WTC11 (cell line): ENCODE data around the gene PRKCB. TPM values are rescaled to one million over a fixed set of nuclear protein-coding genes. Genes with fewer than 3 reads are reported as not detected.
A peak's percentile ranks its signal among the peaks of the same experiment; 100 is the strongest.

Source experiments
- ATAC-seq: fragments of 200-7000 bp; cut with Tn5 transposase; 2 replicates; pipeline ENCODE4 v1.10.0; 2021; ENCODE audit warnings: mild to moderate bottlenecking, moderate library complexity
- CTCF ChIA-PET: fragments of 300-600 bp; sonication (Branson Sonifier 250); formaldehyde crosslinking; loops from one replicate; lab custom pipeline; 2021; ENCODE audit warnings: antibody characterized with exemption; lab: Charles Lee
- POLR2A ChIA-PET: fragments of 350-600 bp; sonication (Branson Sonifier 250); formaldehyde crosslinking; loops from one replicate; lab custom pipeline; 2021; ENCODE audit warnings: antibody characterized with exemption; lab: Charles Lee
- DNase-seq: peaks from one replicate; pipeline ENCODE4 v3.0.0; 2021; ENCODE audit warnings: low spot score
- H3K27ac Mint-ChIP-seq: 2 replicates; pipeline ENCODE4 v1.8.0; 2021; ENCODE audit warnings: mixed read lengths
- H3K27me3 Mint-ChIP-seq: 2 replicates; pipeline ENCODE4 v1.8.0; 2021; ENCODE audit warnings: low read depth, mild to moderate bottlenecking, moderate library complexity, mixed read lengths
- H3K36me3 Mint-ChIP-seq: 2 replicates; pipeline ENCODE4 v1.8.0; 2021; ENCODE audit warnings: mixed read lengths
- H3K4me1 Mint-ChIP-seq: 2 replicates; pipeline ENCODE4 v1.8.0; 2022; ENCODE audit warnings: mixed read lengths
- H3K4me3 Mint-ChIP-seq: 2 replicates; pipeline ENCODE4 v1.8.0; 2021; ENCODE audit warnings: mild to moderate bottlenecking, moderate library complexity, mixed read lengths
- H3K9me3 Mint-ChIP-seq: 2 replicates; pipeline ENCODE4 v1.8.0; 2021; ENCODE audit warnings: mixed read lengths
- CREB1 ChIP-seq: sonication (generic); formaldehyde crosslinking; IDR thresholded peaks from 2 replicates; pipeline ENCODE4 v1.8.0; 2023; ENCODE audit warnings: mild to moderate bottlenecking, missing genetic modification reagents
- EMX1 ChIP-seq: fragments of 250-450 bp; sonication (Bioruptor Pico); IDR thresholded peaks from 2 replicates; pipeline ENCODE4 v1.8.0; 2021; ENCODE audit warnings: mild to moderate bottlenecking
- ETV6 ChIP-seq: sonication (generic); formaldehyde crosslinking; IDR thresholded peaks from 2 replicates; pipeline ENCODE4 v1.8.1; 2022; ENCODE audit warnings: mild to moderate bottlenecking, missing genetic modification reagents
- GRHL2 ChIP-seq: fragments of 250-450 bp; sonication (Bioruptor Pico); IDR thresholded peaks from 2 replicates; pipeline ENCODE4 v1.8.0; 2022; ENCODE audit warnings: mild to moderate bottlenecking, moderate library complexity; ENCODE audit not compliant: insufficient replicate concordance, severe bottlenecking
- NFATC4 ChIP-seq: fragments of 250-450 bp; sonication (Bioruptor Pico); IDR thresholded peaks from 2 replicates; pipeline ENCODE4 v1.9.0; 2021; ENCODE audit warnings: mild to moderate bottlenecking
- NR3C1 ChIP-seq: sonication (generic); formaldehyde crosslinking; conservative IDR thresholded peaks from 2 replicates; pipeline ENCODE4 v1.8.1; 2023; ENCODE audit warnings: low read depth, mild to moderate bottlenecking, missing genetic modification reagents
- PREB ChIP-seq: sonication (generic); formaldehyde crosslinking; IDR thresholded peaks from 2 replicates; pipeline ENCODE4 v1.8.1; 2022; ENCODE audit warnings: mild to moderate bottlenecking, missing genetic modification reagents, moderate library complexity, borderline replicate concordance
- SMAD3 ChIP-seq: sonication (generic); formaldehyde crosslinking; IDR thresholded peaks from 2 replicates; pipeline ENCODE4 v1.8.0; 2022; ENCODE audit warnings: missing genetic modification reagents, mild to moderate bottlenecking, borderline replicate concordance
- SP1 ChIP-seq: sonication (generic); formaldehyde crosslinking; conservative IDR thresholded peaks from 2 replicates; pipeline ENCODE4 v1.8.1; 2022; ENCODE audit warnings: missing genetic modification reagents
- TCF7 ChIP-seq: sonication (generic); formaldehyde crosslinking; IDR thresholded peaks from 2 replicates; pipeline ENCODE4 v1.8.0; 2022; ENCODE audit warnings: mild to moderate bottlenecking, low read depth, missing genetic modification reagents, moderate library complexity
- TEAD1 ChIP-seq: sonication (generic); formaldehyde crosslinking; IDR thresholded peaks from 2 replicates; pipeline ENCODE4 v1.8.0; 2022; ENCODE audit warnings: mild to moderate bottlenecking, missing genetic modification reagents
- ZNF121 ChIP-seq: sonication (generic); formaldehyde crosslinking; IDR thresholded peaks from 2 replicates; pipeline ENCODE4 v1.8.0; 2023; ENCODE audit warnings: missing genetic modification reagents
- total RNA-seq: library from RNA; stranded (reverse); gene quantifications from 3 replicates; pipeline ENCODE4 v1.2.3, GENCODE V29; 2021
- TF ChIP-seq, protein P1 (sequence below): fragments of 250-450 bp; sonication (Bioruptor Pico); conservative IDR thresholded peaks from 2 replicates; pipeline ENCODE4 v1.9.0; 2021; ENCODE audit warnings: mild to moderate bottlenecking
- TF ChIP-seq, protein P2 (sequence below): sonication (generic); formaldehyde crosslinking; IDR thresholded peaks from 2 replicates; pipeline ENCODE4 v1.8.1; 2023; ENCODE audit warnings: mild to moderate bottlenecking, missing genetic modification reagents
- TF ChIP-seq, protein P3 (sequence below): fragments of 250-450 bp; sonication (Bioruptor Pico); IDR thresholded peaks from 2 replicates; pipeline ENCODE4 v1.9.0; 2021; ENCODE audit warnings: mild to moderate bottlenecking
- TF ChIP-seq, protein P4 (sequence below): fragments of 200-600 bp; IDR thresholded peaks from 2 replicates; pipeline ENCODE4 v1.8.0; 2022; ENCODE audit warnings: antibody characterized with exemption
- TF ChIP-seq, protein P5 (sequence below): sonication (generic); formaldehyde crosslinking; IDR thresholded peaks from 2 replicates; pipeline ENCODE4 v1.8.0; 2022; ENCODE audit warnings: mild to moderate bottlenecking, missing genetic modification reagents

The PRKCB gene
- total RNA-seq, 1 experiment from 2014 or later: 6.9 TPM

DNA sequence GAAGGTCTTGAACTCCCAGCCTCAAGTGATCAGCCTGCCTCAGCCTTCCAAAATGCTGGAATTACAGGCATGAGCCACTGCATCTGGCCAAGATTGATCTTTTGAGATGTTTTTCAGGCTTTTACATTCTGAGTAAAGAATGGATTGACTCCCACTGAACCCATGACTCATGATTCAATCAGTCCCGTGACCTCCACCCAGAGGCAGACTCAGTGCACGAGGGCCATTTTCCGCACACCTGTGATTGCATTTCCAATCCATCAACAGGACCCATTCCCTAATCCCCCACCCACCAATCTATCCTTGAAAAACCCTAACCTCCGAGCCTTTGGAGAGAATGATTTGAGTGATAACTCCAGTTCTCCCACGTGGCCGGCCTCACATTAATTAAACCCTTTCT, 40.4 kb upstream of the PRKCB start (continued):
- TF ChIP-seq, protein P1, sequence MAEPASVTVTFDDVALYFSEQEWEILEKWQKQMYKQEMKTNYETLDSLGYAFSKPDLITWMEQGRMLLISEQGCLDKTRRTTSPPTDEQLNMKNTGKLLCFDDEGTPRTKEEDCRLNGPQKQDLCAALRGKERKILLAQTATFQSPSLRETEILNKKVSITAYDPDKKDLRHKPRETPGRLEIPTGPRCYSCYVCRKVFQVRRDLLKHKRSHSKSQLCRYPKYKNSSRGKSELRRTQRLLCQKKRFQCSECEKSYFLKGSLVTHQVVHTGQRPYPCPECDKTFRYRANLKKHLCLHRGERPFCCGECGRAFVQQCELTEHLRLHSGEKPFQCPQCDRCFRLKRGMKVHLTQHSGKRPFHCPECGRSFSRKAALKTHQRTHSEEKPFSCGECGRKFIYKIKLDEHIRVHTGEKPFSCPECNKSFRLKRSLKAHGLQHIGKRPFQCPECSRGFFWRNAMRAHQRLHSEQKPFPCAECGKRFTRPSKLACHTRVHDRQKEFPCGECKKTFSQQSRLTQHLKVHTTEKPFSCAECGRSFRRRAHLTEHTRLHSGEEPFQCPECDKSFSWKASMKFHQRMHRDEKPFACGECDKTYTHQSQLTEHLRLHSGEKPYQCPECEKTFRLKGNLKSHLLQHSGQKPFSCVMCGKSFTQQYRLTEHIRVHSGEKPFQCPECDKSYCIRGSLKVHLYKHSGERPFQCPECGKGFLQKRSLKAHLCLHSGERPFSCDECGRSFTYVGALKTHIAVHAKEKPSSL (CRISPR knock-in tag): no peak
- no peak for TF ChIP-seq SP1 (CRISPR knock-in tag)
- TF ChIP-seq NR3C1 (CRISPR knock-in tag): no peak
- no peak for TF ChIP-seq SMAD3 (CRISPR knock-in tag)
- no peak for TF ChIP-seq CREB1 (CRISPR knock-in tag)
- no peak for TF ChIP-seq TEAD1 (CRISPR knock-in tag)
- TF ChIP-seq PREB (CRISPR knock-in tag): no peak
- TF ChIP-seq ETV6 (CRISPR knock-in tag): no peak
- no peak for TF ChIP-seq NFATC4 (CRISPR knock-in tag)

DNA sequence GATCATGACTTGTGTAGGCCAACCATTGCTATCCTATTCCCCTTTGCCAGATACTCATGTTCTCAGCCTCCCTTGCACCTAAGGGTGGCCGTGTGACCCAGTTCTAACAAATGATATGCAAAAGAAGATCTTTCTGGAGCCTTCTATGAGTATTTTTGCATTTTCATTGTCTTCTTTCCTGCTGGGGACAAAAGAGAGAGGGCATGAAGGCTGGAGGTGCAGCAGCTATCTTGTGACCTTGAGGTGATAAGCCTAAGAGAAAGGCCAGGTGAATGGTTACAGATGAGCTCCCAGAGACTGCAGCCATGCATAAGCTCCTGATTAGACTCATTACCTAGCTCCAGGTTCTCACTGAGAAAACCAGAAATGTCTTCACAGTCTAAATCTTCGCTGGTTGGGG, 38.8 kb upstream of the PRKCB start:
- ATAC-seq (no peak), DNase-seq (no peak)
- H3K27ac Mint-ChIP-seq: no peak overlapping the region
- H3K4me3 Mint-ChIP-seq: no peak overlapping the region
- ChIA-PET POLR2A (no interaction called here), CTCF (interaction anchor here (1.1 to 2.2 kb wide), 3 partner anchors 9 to 240 kb away, joined by 5 to 17 read pairs (median 6); no protein-coding TSS in a partner anchor)
- H3K4me1 Mint-ChIP-seq: peaks cover 19% of the 10 kb centered on the region
- H3K36me3 Mint-ChIP-seq: no peaks in the 10 kb centered on the region; the same call in 1 of the 2 replicates
- peaks cover 17% of the 10 kb centered on the region for H3K27me3 Mint-ChIP-seq
- TF ChIP-seq NR3C1 (CRISPR knock-in tag): no peak
- no peak for TF ChIP-seq TCF7 (CRISPR knock-in tag)
- TF ChIP-seq, protein P2, sequence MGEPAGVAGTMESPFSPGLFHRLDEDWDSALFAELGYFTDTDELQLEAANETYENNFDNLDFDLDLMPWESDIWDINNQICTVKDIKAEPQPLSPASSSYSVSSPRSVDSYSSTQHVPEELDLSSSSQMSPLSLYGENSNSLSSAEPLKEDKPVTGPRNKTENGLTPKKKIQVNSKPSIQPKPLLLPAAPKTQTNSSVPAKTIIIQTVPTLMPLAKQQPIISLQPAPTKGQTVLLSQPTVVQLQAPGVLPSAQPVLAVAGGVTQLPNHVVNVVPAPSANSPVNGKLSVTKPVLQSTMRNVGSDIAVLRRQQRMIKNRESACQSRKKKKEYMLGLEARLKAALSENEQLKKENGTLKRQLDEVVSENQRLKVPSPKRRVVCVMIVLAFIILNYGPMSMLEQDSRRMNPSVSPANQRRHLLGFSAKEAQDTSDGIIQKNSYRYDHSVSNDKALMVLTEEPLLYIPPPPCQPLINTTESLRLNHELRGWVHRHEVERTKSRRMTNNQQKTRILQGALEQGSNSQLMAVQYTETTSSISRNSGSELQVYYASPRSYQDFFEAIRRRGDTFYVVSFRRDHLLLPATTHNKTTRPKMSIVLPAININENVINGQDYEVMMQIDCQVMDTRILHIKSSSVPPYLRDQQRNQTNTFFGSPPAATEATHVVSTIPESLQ (CRISPR knock-in tag): no peak
- TF ChIP-seq EMX1: no peak
- TF ChIP-seq, protein P3, sequence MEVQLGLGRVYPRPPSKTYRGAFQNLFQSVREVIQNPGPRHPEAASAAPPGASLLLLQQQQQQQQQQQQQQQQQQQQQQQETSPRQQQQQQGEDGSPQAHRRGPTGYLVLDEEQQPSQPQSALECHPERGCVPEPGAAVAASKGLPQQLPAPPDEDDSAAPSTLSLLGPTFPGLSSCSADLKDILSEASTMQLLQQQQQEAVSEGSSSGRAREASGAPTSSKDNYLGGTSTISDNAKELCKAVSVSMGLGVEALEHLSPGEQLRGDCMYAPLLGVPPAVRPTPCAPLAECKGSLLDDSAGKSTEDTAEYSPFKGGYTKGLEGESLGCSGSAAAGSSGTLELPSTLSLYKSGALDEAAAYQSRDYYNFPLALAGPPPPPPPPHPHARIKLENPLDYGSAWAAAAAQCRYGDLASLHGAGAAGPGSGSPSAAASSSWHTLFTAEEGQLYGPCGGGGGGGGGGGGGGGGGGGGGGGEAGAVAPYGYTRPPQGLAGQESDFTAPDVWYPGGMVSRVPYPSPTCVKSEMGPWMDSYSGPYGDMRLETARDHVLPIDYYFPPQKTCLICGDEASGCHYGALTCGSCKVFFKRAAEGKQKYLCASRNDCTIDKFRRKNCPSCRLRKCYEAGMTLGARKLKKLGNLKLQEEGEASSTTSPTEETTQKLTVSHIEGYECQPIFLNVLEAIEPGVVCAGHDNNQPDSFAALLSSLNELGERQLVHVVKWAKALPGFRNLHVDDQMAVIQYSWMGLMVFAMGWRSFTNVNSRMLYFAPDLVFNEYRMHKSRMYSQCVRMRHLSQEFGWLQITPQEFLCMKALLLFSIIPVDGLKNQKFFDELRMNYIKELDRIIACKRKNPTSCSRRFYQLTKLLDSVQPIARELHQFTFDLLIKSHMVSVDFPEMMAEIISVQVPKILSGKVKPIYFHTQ: no peak
- no peak for TF ChIP-seq NFATC4 (CRISPR knock-in tag)
- TF ChIP-seq, all 79 proteins: peak for 0
- peaks cover 9% of the 10 kb centered on the region for H3K9me3 Mint-ChIP-seq

DNA sequence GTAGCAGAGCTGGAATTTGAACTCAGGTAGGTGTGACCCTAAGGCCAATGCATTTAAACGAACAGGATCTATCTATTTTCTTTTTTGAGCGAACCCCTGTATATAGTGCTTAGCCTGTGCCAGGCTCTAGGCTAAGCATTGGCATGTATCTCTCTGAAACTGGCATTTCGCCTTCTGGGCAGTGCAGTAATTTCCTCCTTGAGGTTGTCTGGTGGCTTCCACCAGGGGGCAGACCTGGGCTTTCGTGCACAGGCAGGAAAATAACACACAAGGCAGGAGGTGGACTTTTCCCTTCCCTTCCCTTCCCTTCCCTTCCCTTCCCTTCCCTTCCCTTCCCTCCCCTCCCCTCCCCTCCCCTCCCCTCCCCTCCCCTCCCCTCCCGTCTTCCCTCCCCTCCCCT, 34.4 kb upstream of the PRKCB start:
- ATAC-seq: peak; percentile 78
- CTCF ChIA-PET: interaction anchor here (0.6 to 4.6 kb wide), 11 partner anchors 15 to 269 kb away, joined by 3 to 65 read pairs (median 3); partner anchors contain the start of gene CHP2
- POLR2A ChIA-PET: no interaction called here
- Mint-ChIP-seq H3K27me3 (peaks cover 7% of the 10 kb centered on the region), H3K27ac (no peak overlapping the region), H3K4me3 (no peak overlapping the region), H3K36me3 (no peaks in the 10 kb centered on the region; the same call in 1 of the 2 replicates), H3K4me1 (peaks cover 6% of the 10 kb centered on the region), H3K9me3 (peaks cover 9% of the 10 kb centered on the region)
- peak; percentile 82 for DNase-seq
- TF ChIP-seq, protein P4, sequence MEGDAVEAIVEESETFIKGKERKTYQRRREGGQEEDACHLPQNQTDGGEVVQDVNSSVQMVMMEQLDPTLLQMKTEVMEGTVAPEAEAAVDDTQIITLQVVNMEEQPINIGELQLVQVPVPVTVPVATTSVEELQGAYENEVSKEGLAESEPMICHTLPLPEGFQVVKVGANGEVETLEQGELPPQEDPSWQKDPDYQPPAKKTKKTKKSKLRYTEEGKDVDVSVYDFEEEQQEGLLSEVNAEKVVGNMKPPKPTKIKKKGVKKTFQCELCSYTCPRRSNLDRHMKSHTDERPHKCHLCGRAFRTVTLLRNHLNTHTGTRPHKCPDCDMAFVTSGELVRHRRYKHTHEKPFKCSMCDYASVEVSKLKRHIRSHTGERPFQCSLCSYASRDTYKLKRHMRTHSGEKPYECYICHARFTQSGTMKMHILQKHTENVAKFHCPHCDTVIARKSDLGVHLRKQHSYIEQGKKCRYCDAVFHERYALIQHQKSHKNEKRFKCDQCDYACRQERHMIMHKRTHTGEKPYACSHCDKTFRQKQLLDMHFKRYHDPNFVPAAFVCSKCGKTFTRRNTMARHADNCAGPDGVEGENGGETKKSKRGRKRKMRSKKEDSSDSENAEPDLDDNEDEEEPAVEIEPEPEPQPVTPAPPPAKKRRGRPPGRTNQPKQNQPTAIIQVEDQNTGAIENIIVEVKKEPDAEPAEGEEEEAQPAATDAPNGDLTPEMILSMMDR: peak; percentile 73
- TF ChIP-seq GRHL2 (CRISPR knock-in tag): no peak
- TF ChIP-seq, protein P5, sequence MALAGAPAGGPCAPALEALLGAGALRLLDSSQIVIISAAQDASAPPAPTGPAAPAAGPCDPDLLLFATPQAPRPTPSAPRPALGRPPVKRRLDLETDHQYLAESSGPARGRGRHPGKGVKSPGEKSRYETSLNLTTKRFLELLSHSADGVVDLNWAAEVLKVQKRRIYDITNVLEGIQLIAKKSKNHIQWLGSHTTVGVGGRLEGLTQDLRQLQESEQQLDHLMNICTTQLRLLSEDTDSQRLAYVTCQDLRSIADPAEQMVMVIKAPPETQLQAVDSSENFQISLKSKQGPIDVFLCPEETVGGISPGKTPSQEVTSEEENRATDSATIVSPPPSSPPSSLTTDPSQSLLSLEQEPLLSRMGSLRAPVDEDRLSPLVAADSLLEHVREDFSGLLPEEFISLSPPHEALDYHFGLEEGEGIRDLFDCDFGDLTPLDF (CRISPR knock-in tag): no peak
- peak; percentile 5; the same call in 1 of the 2 replicates for TF ChIP-seq ZNF121 (CRISPR knock-in tag)
